Urothelium cell line (cell line): ENCODE measurements around the gene TVP23A.
"Not testable (repeated sequence)": the region's sequence is repeated elsewhere in the genome, so short reads cannot be mapped to it uniquely, and the experiment has no call there.

ENCODE experiments used
- DNase-seq: peaks from one replicate; pipeline ENCODE4 v3.0.0; 2011; ENCODE audit warnings: low spot score, mixed read lengths
- FAIRE-seq: peaks from 2 replicates; lab custom pipeline; 2011; peaks lifted over from hg19 to GRCh38; lab: Jason Lieb, UNC

TVP23A gene

DNA sequence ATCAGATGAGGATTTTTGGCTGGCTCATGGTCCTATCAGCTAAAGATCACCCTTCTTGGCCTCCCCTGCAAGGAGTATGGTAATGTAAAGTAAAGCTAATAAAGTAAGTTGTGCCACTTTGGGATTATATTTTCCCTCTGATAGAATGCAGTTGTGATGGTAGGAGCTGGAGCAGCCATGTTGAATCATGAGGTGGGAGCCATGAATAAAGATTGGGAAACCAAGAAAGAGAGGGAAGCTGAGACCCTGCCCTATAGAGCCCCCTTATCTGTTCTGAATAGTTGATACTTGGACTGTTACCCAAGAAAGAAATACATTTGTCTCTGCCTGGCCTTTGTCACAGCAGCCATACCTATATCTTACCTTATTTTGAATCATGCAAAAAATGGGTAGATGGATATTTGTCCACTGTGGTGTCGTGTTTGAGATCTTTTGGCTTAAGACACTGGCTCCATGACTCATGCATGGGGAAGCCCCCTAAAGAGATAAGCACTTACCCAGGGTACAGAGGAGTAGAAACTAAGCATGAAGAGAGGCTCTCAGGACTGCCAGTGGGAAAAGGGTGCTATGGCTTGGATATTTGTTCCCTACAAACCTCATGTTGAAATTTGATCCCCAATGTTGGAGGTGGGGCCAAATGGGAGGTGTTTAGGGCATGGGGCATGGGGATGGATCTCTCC, 17.7 kb upstream of the TVP23A start:
- no peak for DNase-seq
- FAIRE-seq: no peak

- DNase-seq (no peak), FAIRE-seq (no peak)
Observed at GRCh38 chr16:10835281-10835931, 16.8 kb upstream of the TVP23A start.

- DNase-seq (no peak), FAIRE-seq (no peak)
Observed at GRCh38 chr16:10834766-10835165, 16.2 kb upstream of the TVP23A start.

DNA sequence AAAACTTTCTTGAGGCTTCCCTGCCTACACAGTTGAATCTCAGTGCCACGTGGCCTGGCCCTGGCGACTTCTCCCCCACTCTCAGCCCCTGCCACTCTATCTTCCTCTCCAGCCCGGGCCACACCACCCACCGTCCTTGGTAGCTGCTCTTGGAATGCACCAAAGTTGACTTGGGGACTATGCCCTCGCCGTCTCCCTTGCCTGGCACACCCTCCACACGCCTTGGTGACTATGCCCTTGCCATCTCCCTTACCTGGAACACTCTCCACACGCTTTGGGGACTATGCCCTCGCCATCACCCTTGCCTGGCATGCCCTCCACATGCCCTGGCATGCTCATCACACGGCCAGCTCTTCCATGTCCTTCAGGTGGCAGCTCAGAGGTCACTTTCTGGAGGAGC, 15.5 kb upstream of the TVP23A start:
- DNase-seq (no peak), FAIRE-seq (peak; percentile 32)

DNA sequence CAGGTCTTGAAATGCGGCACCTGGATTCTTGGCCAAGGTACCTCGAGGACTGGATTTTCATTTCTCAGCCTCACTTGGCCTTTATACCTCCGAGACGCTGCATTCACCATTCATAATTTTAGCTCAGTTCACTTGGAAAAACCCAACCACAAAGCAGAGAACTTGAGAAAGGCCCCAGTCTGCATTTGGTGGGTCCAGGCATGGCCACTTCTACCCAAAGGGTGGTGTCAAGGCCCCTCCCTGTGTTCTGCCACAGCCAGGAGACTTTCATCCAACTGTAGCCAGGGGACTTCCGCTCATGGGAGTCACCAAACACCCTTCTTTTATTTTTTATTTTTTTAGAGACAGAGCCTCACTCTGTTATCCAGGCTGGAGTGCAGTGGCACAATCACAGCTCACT, 14.7 kb upstream of the TVP23A start:
- DNase-seq (no peak), FAIRE-seq (no peak)

DNA sequence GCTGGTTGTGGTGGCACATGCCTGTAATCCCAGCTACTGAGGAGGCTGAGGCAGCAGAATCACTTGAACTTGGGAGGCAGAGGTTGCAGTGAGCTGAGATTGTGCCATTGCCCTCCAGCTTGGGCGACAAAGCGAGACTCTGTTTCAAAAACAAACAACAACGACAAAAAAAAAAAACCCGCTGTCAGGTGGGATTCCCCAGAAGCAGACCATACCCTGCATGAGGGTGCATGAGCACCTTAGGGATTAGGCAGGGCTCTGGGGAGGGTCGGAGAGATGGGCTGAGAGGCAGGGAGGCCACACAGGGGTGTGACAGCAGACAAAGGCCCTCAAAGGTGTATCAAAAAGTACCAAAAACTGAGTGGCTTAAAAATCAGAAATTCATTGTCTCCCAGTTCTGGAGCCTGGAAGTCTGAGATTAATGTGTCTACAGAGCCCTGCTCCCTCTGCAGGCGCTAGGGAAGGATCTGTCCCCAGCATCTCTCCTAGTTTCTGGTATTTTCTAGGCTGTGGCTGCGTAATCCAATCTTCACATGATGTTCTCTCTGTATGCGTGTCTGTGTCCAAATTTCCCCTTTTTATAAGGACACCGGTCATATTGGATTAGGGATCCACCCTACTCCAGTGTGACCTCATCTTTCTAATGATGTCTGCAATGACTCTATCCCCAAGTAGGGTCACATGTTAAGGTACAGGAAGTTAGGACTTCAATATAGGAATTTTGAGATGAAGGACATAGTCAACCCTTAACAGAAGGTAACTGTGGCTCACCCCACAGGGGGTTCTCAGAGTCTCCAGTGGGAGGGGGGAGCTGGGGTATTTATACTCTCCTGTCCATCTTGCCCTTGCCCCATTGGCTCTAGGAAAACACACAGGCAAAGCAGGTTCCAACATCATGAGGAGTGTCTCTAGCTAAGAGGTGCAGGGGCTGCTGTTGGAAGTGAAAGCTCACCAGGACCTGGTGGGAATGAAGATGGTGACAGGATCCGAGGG, 13.6 kb upstream of the TVP23A start:
- DNase-seq: no peak
- no peak for FAIRE-seq

GRCh38 chr16:10830240-10830639, 11.6 kb upstream of the TVP23A start:
- FAIRE-seq, DNase-seq: not testable (repeated sequence)

- FAIRE-seq, DNase-seq: not testable (repeated sequence)
Observed at GRCh38 chr16:10829390-10830098, 10.9 kb upstream of the TVP23A start.

- peak; percentile 82 for DNase-seq
- FAIRE-seq: no peak
Observed at GRCh38 chr16:10828851-10829366, 10.3 kb upstream of the TVP23A start.

- FAIRE-seq (no peak), DNase-seq (peak; percentile 75)
Observed at GRCh38 chr16:10827691-10828341, 9.2 kb upstream of the TVP23A start.

- DNase-seq: no peak
- FAIRE-seq: no peak
Observed at GRCh38 chr16:10824111-10824893, 5.7 kb upstream of the TVP23A start.

DNA sequence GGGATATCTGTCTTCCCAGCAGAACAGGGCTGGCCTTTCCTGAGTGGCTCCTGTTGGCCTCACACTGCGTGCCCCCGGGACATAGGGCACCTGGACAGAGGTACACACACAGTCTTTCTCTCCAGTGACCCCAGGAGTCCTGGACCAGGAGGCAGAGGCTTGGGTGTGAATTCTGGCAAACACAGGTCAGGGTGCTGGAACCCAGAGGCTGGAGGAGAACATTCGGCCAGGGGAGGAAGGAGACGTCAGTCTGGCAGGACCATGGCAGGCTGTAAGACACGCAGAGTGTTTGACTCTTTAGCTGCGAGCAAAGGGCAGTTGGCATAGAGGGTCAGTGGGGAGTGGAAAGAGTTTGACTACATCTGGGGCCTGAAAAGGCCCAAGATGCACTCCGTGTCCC, 4.1 kb upstream of the TVP23A start:
- DNase-seq (no peak), FAIRE-seq (no peak)

DNA sequence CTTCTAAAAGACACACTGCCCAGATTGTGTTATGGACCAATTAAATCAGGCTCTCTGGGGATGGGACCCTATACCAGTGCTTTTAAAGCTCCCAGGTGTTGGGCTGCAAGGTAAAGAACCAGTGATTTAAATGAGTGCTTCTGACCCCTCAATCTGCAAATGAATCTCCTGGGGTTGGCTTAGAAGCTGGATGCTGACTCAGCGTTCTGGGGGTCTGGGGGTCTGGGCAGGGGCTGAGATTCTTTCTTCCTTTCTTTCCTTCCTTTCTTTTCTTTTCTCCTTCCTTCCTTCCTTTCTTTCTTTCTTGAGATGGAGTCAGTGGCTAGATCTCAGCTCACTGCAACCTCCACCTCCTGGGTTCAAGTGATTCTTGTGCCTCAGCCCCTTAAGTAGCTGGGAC, 2.0 kb upstream of the TVP23A start:
- DNase-seq (no peak), FAIRE-seq (no peak)

DNA sequence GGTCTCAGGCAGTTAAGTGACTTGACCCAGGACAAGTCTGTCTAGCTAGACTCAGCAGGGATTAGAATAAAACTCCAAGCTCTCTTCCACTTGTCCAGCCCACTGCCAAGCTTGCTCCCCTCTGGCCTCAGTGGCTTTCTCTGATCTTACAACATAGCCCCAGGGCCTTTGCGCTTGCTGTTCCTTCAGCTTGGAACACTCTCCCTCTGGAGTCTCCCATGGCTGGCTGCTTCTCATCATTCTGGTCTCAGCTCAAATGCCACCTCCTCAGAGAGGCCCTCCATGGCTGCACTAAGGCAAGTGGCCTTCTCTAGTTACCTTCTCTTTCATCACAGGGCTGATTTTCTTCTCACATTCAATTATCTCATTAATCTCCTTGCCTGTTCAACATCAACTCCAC, 1.1 kb downstream of the TVP23A start:
- no peak for DNase-seq
- FAIRE-seq: no peak

- no peak for FAIRE-seq
- no peak for DNase-seq
Observed at GRCh38 chr16:10813099-10813455, 5.5 kb downstream of the TVP23A start.

GRCh38 chr16:10812312-10813098, 6.1 kb downstream of the TVP23A start:
- DNase-seq (no peak), FAIRE-seq (no peak)

GRCh38 chr16:10809706-10810105, 8.9 kb downstream of the TVP23A start:
- no peak for FAIRE-seq
- no peak for DNase-seq

DNA sequence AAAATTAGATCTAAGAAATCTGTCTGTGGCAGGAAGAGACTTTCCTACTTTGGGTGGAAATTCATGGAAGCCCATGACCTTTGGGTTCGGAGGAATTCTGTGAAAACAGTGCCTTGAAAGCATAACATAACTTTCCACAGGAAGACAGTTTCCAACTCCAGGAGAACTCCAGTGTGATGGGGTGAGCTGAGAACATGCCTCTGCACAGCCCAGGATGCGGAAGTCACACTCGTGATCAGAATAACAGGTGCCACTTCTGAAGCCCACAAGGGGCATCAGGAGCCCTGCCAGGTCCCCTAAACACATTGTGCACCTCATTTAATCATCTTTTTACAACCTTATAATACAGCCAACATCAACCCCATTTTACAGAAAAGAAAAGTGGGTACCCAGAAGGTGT, 9.7 kb downstream of the TVP23A start:
- DNase-seq: no peak
- no peak for FAIRE-seq

DNA sequence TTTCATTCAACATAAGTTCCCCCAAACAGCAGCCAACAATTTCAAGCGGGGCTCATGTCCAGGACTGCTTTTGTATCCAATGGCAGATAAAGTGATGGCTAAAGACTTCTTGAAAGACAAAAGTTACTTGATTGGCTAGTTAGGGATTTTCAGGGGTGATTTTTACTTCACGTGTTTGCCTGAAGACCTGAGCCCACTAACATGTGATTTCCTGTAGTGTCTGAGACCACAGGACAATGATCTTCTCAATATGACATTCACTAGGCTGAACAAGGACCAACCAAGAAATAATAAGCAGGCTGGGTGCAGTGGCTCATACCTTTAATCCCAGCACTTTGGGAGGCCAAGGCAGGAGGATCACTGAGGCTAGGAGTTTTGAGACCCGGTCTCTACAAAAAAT, 10.4 kb downstream of the TVP23A start:
- DNase-seq (no peak), FAIRE-seq (no peak)
